HG03342 (cell line): ENCODE data around the gene HECTD4.
"Not testable (repeated sequence)": the region's sequence is repeated elsewhere in the genome, so short reads cannot be mapped to it uniquely, and the experiment has no call there.

Experiments
- ATAC-seq: cut with Tn5 transposase; IDR thresholded peaks from one replicate; pipeline ENCODE4 v1.9.1; 2021; ENCODE audit warnings: mild to moderate bottlenecking, moderate library complexity; ENCODE audit not compliant: unreplicated experiment

HECTD4 gene

GRCh38 chr12:112381883-112382796, at the start of gene HECTD4:
HECTD4 (minus strand) TSS chr12:112382431; CDS start chr12:112382128, 303 bp downstream.
- ATAC-seq: peak; percentile 91

GRCh38 chr12:112431965-112432364, 49.7 kb upstream of the HECTD4 start:
- ATAC-seq: no peak

GRCh38 chr12:112430929-112431328, 48.7 kb upstream of the HECTD4 start:
- ATAC-seq: no peak

GRCh38 chr12:112427760-112428159, 45.5 kb upstream of the HECTD4 start:
- no peak for ATAC-seq

- ATAC-seq: no peak
Measured at GRCh38 chr12:112425582-112426382, 43.6 kb upstream of the HECTD4 start.

- ATAC-seq: no peak
Measured at GRCh38 chr12:112424126-112424525, 41.9 kb upstream of the HECTD4 start.

GRCh38 chr12:112422531-112422930, 40.3 kb upstream of the HECTD4 start:
- no peak for ATAC-seq

- no peak for ATAC-seq
Measured at GRCh38 chr12:112421363-112421762, 39.1 kb upstream of the HECTD4 start.

GRCh38 chr12:112420740-112421139, 38.5 kb upstream of the HECTD4 start:
- ATAC-seq: no peak

- peak; percentile 10 for ATAC-seq
Measured at GRCh38 chr12:112419297-112420133, 37.3 kb upstream of the HECTD4 start.

- ATAC-seq: peak; percentile 69
Measured at GRCh38 chr12:112418608-112419296, 36.5 kb upstream of the HECTD4 start, which contains the start of gene PTPN11. PTPN11 (plus strand) TSS chr12:112418947; CDS start chr12:112419112, 165 bp downstream.

- ATAC-seq: no peak
Measured at GRCh38 chr12:112418273-112418607, 36.0 kb upstream of the HECTD4 start.

- not testable (repeated sequence) for ATAC-seq
Measured at GRCh38 chr12:112415457-112415856, 33.2 kb upstream of the HECTD4 start.

GRCh38 chr12:112413855-112414625, 31.8 kb upstream of the HECTD4 start:
- ATAC-seq: no peak

- ATAC-seq: no peak
Measured at GRCh38 chr12:112409906-112410244, 27.6 kb upstream of the HECTD4 start.

- peak; percentile 79 for ATAC-seq
Measured at GRCh38 chr12:112409064-112409905, 27.1 kb upstream of the HECTD4 start, which contains the start of gene RPL6. RPL6 (minus strand) TSS chr12:112409605; CDS start chr12:112408656, 949 bp downstream.

GRCh38 chr12:112408621-112409020, 26.4 kb upstream of the HECTD4 start:
- no peak for ATAC-seq

GRCh38 chr12:112407683-112408082, 25.5 kb upstream of the HECTD4 start:
- ATAC-seq: not testable (repeated sequence)
